Measurements from ENCODE around the gene XBP1. TPM values are rescaled to one million over a fixed set of nuclear protein-coding genes. Genes with fewer than 3 reads are reported as not detected.

The XBP1 gene
- total and polyA plus RNA-seq, 2 of the 13 experiments (the other 11 are each of a cell fraction or from before 2014, with no cell fraction given), result 416 to 427 TPM

GRCh38 chr22:28772633-28773460, 27.5 kb downstream of the XBP1 start, which contains the start of gene CCDC117 (continued):
- no peak for TF ChIP-seq ATF7 (IDR thresholded peaks at IDR 0.05)
- no peak for TF ChIP-seq ATF7 (CRISPR knock-in tag; IDR thresholded peaks at IDR 0.05)
- no peak for TF ChIP-seq ZBTB49 (CRISPR knock-in tag; IDR thresholded peaks at IDR 0.05; ENCODE audit: borderline replicate concordance)
- peak; percentile 86 for TF ChIP-seq ZBTB26 (CRISPR knock-in tag; IDR thresholded peaks at IDR 0.05; ENCODE audit: borderline replicate concordance)
- no peak for TF ChIP-seq THYN1 (CRISPR knock-in tag; IDR thresholded peaks at IDR 0.05; ENCODE audit: borderline replicate concordance, low read depth)
- peak; percentile 96 for TF ChIP-seq ZNF678 (CRISPR knock-in tag; IDR thresholded peaks at IDR 0.05)
- no peak for TF ChIP-seq GATA4 (IDR thresholded peaks at IDR 0.05; ENCODE audit: borderline replicate concordance, low read depth)
- peak; percentile 38; the same call in 1 of the 2 replicates for TF ChIP-seq KAT7 (CRISPR knock-in tag; IDR thresholded peaks at IDR 0.05; ENCODE audit: borderline replicate concordance)
- no peak for TF ChIP-seq JDP2 (CRISPR knock-in tag; IDR thresholded peaks at IDR 0.05; ENCODE audit: borderline replicate concordance)
- no peak for TF ChIP-seq ZNF891 (CRISPR knock-in tag; IDR thresholded peaks at IDR 0.05)
- TF ChIP-seq HCFC1 (IDR thresholded peaks at IDR 0.05; ENCODE audit: low read depth, low read length), result peak; percentile 87
- no peak for TF ChIP-seq KDM6A (CRISPR knock-in tag; IDR thresholded peaks at IDR 0.05; ENCODE audit: low read depth)
- TF ChIP-seq PHF8 (CRISPR knock-in tag; IDR thresholded peaks at IDR 0.05), result peak; percentile 81
- no peak; the same call in 1 of the 2 replicates for TF ChIP-seq CREB3 (CRISPR knock-in tag; IDR thresholded peaks at IDR 0.05)
- TF ChIP-seq FOXA3 (CRISPR knock-in tag; IDR thresholded peaks at IDR 0.05), result peak; percentile 69
- TF ChIP-seq EEA1 (CRISPR knock-in tag; IDR thresholded peaks at IDR 0.05; ENCODE audit: borderline replicate concordance), result no peak
- TF ChIP-seq SPEN (CRISPR knock-in tag; IDR thresholded peaks at IDR 0.05; ENCODE audit: low read depth), result peak; percentile 70; the same call in 1 of the 2 replicates
- TF ChIP-seq FOXO1 (CRISPR knock-in tag; IDR thresholded peaks at IDR 0.05), result peak; percentile 83
- no peak for TF ChIP-seq ZHX1 (CRISPR knock-in tag; IDR thresholded peaks at IDR 0.05; ENCODE audit: low read depth)
- 0 out of 2 replicates have a peak, but pooled peaks have one; percentile 43 for TF ChIP-seq MAZ (IDR thresholded peaks at IDR 0.05; ENCODE audit: borderline replicate concordance, low read depth, low read length)
- peak; percentile 81; the same call in 1 of the 2 replicates for TF ChIP-seq MAZ (CRISPR knock-in tag; IDR thresholded peaks at IDR 0.05; ENCODE audit: low read depth)
- TF ChIP-seq CREB1 (IDR thresholded peaks at IDR 0.05), result peak; percentile 74
- peak; percentile 92; the same call in 1 of the 2 replicates for TF ChIP-seq CREB1 (CRISPR knock-in tag; IDR thresholded peaks at IDR 0.05)
- TF ChIP-seq ZNF558 (CRISPR knock-in tag; IDR thresholded peaks at IDR 0.05; ENCODE audit: borderline replicate concordance), result peak; percentile 75; the same call in 1 of the 2 replicates

Measured in HepG2 (cell line).